Measurements from ENCODE around the gene SLC25A47.

- no peak for TF ChIP-seq SMC3 (IDR thresholded peaks at IDR 0.05; ENCODE audit: low read depth, low read length)
- TF ChIP-seq CTCF (conservative IDR thresholded peaks at IDR 0.05; ENCODE audit: low read depth, low read length), result no peak
- no peak for TF ChIP-seq MAZ (IDR thresholded peaks at IDR 0.05; ENCODE audit: borderline replicate concordance, low read depth, low read length)
- TF ChIP-seq POLR2A (IDR thresholded peaks at IDR 0.05; ENCODE audit: low read depth, low read length), result no peak
- TF ChIP-seq CEBPB (IDR thresholded peaks at IDR 0.05; ENCODE audit: low read depth, low read length), result no peak
- no peak for TF ChIP-seq RAD21 (IDR thresholded peaks at IDR 0.05; ENCODE audit: low read length)
- TF ChIP-seq NFE2L2 (IDR thresholded peaks at IDR 0.05; ENCODE audit: low read depth, low read length), result no peak
- no peak for TF ChIP-seq RFX5 (IDR thresholded peaks at IDR 0.05; ENCODE audit: low read depth, low read length)
- TF ChIP-seq MXI1 (IDR thresholded peaks at IDR 0.05; ENCODE audit: borderline replicate concordance, low read depth, low read length), result no peak
- no peak for TF ChIP-seq FOS (IDR thresholded peaks at IDR 0.05; ENCODE audit: low read depth, low read length)
- no peak for TF ChIP-seq USF2 (IDR thresholded peaks at IDR 0.05; ENCODE audit: low read depth, low read length)
- no peak for TF ChIP-seq RCOR1 (IDR thresholded peaks at IDR 0.05; ENCODE audit: insufficient replicate concordance, low read length)
Measured at GRCh38 chr14:100327128-100327527, 4.0 kb downstream of the SLC25A47 start.
